ENCODE measurements around the gene RNF130.

DNA sequence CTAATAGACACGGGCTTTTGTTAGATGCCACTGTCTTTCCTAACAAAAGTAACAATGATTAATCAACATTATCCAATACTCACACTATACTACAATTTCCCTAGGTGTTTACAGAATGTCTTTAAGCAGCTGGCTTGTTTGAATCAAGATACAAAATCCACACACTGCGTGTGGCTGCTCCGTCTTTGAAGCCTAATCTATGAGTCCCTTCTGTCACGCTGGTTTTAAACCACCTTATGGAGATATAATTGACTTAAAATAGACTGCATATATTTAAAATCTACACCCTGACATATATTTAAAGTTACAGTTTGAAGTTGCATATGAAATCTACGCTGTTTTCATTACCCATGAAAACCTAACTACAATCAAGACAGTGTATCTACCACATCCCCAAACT lies 89.9 kb downstream of the RNF130 start:
- no peak for TF ChIP-seq ZNF747 (tag by site-specific recombination; IDR thresholded peaks at IDR 0.05)
- no peak for TF ChIP-seq CTCF (tag by site-specific recombination; IDR thresholded peaks at IDR 0.05)
- TF ChIP-seq ZNF76 (tag by site-specific recombination; IDR thresholded peaks at IDR 0.05; ENCODE audit: borderline replicate concordance, low read depth): no peak
- TF ChIP-seq ZNF18 (tag by site-specific recombination; IDR thresholded peaks at IDR 0.05): no peak

Data from HEK293 (cell line).